Activated gamma-delta T cell treated with anti-CD3 and anti-CD28 coated beads, Interleukin-2, amount 50 U/mL, for 16 hours (primary cell): ENCODE data around the gene LDLRAD3.

ENCODE experiments used
- DNase-seq: peaks from one replicate; pipeline ENCODE4 v3.0.0-alpha.2; 2020; ENCODE audit warnings: low read depth

The LDLRAD3 gene

GRCh38 chr11:36238881-36239280 lies 295.0 kb downstream of the LDLRAD3 start:
- DNase-seq = no peak

- DNase-seq = no peak
These were observed 295.8 kb downstream of the LDLRAD3 start for GRCh38 chr11:36239636-36240035.

- no peak for DNase-seq
These were observed 296.3 kb downstream of the LDLRAD3 start for GRCh38 chr11:36240173-36240572.

- DNase-seq = no peak
These were observed 296.9 kb downstream of the LDLRAD3 start for GRCh38 chr11:36240801-36241200.

GRCh38 chr11:36241497-36241896 lies 297.6 kb downstream of the LDLRAD3 start:
- DNase-seq = no peak

- DNase-seq = no peak
These were observed 299.8 kb downstream of the LDLRAD3 start for GRCh38 chr11:36243641-36244040.

- DNase-seq = no peak
These were observed 303.6 kb downstream of the LDLRAD3 start for GRCh38 chr11:36247493-36247892.

GRCh38 chr11:36248436-36248835 lies 304.6 kb downstream of the LDLRAD3 start:
- DNase-seq = no peak

- DNase-seq = no peak
These were observed 305.4 kb downstream of the LDLRAD3 start for GRCh38 chr11:36249246-36249645.

GRCh38 chr11:36251823-36252222 lies 308.0 kb downstream of the LDLRAD3 start:
- DNase-seq = no peak

GRCh38 chr11:36253238-36253637 lies 309.4 kb downstream of the LDLRAD3 start:
- no peak for DNase-seq

- DNase-seq = no peak
These were observed 310.9 kb downstream of the LDLRAD3 start for GRCh38 chr11:36254713-36255112.

GRCh38 chr11:36257351-36257750 lies 313.5 kb downstream of the LDLRAD3 start:
- no peak for DNase-seq

- DNase-seq = no peak
These were observed 315.0 kb downstream of the LDLRAD3 start for GRCh38 chr11:36258730-36259360.

GRCh38 chr11:36261094-36261493 lies 317.2 kb downstream of the LDLRAD3 start:
- no peak for DNase-seq

- DNase-seq = no peak
These were observed 320.4 kb downstream of the LDLRAD3 start for GRCh38 chr11:36264011-36264972.

- no peak for DNase-seq
These were observed 321.1 kb downstream of the LDLRAD3 start for GRCh38 chr11:36264973-36265344.

GRCh38 chr11:36265793-36266628 lies 322.1 kb downstream of the LDLRAD3 start:
- peak; percentile 15 for DNase-seq

GRCh38 chr11:36266767-36267166 lies 322.9 kb downstream of the LDLRAD3 start:
- no peak for DNase-seq

- DNase-seq = no peak
These were observed 324.6 kb downstream of the LDLRAD3 start for GRCh38 chr11:36268337-36268985.

- DNase-seq = no peak
These were observed 326.8 kb downstream of the LDLRAD3 start for GRCh38 chr11:36270701-36271100.
